ENCODE measurements around the gene THEM4.
A peak's percentile ranks its signal among the peaks of the same experiment; 100 is the strongest.
"Not testable (repeated sequence)": the region's sequence is repeated elsewhere in the genome, so short reads cannot be mapped to it uniquely, and the experiment has no call there.

THEM4 gene

GRCh38 chr1:151934048-151934493 is 24.8 kb upstream of the THEM4 start:
- peak; percentile 79 for DNase-seq

- peak; percentile 68 for DNase-seq
These were observed 15.6 kb upstream of the THEM4 start for GRCh38 chr1:151924691-151925587.

- DNase-seq: no peak
These were observed 14.1 kb upstream of the THEM4 start for GRCh38 chr1:151923422-151923821.

- no peak for DNase-seq
These were observed 10.8 kb upstream of the THEM4 start for GRCh38 chr1:151920149-151920548.

- no peak for DNase-seq
These were observed 9.7 kb upstream of the THEM4 start for GRCh38 chr1:151918819-151919610.

- DNase-seq: no peak
These were observed 8.8 kb upstream of the THEM4 start for GRCh38 chr1:151918156-151918555.

GRCh38 chr1:151916726-151917370 is 7.5 kb upstream of the THEM4 start:
- no peak for DNase-seq

- DNase-seq: no peak
These were observed 5.9 kb upstream of the THEM4 start for GRCh38 chr1:151915061-151915686.

GRCh38 chr1:151914076-151914475 is 4.8 kb upstream of the THEM4 start:
- DNase-seq: no peak

- no peak for DNase-seq
These were observed 3.7 kb upstream of the THEM4 start for GRCh38 chr1:151912973-151913372.

- no peak for DNase-seq
These were observed 1.1 kb downstream of the THEM4 start for GRCh38 chr1:151908228-151908691.

GRCh38 chr1:151907363-151908139 is 1.8 kb downstream of the THEM4 start:
- DNase-seq: no peak

GRCh38 chr1:151906324-151906645 is 3.0 kb downstream of the THEM4 start:
- DNase-seq: not testable (repeated sequence)

- peak; percentile 73 for DNase-seq
These were observed 3.6 kb downstream of the THEM4 start for GRCh38 chr1:151905443-151906323.

GRCh38 chr1:151905070-151905442 is 4.3 kb downstream of the THEM4 start:
- DNase-seq: peak; percentile 87

GRCh38 chr1:151902858-151903257 is 6.5 kb downstream of the THEM4 start:
- no peak for DNase-seq

GRCh38 chr1:151900804-151901203 is 8.5 kb downstream of the THEM4 start:
- DNase-seq: not testable (repeated sequence)

GRCh38 chr1:151898519-151898991 is 10.8 kb downstream of the THEM4 start:
- peak; percentile 89 for DNase-seq

- no peak for DNase-seq
These were observed 11.3 kb downstream of the THEM4 start for GRCh38 chr1:151897991-151898431.

GRCh38 chr1:151893176-151893924 is 16.0 kb downstream of the THEM4 start:
- no peak for DNase-seq
